SK-N-SH (cell line): ENCODE results near the gene ANK2.

Source experiments
- CTCF ChIP-seq: fragments of 200-600 bp; sonication (generic); IDR thresholded peaks from 2 replicates; pipeline ENCODE4 v1.6.1; 2017; ENCODE audit warnings: antibody characterized with exemption, mild to moderate bottlenecking, moderate library complexity
- EP300 ChIP-seq, 2 experiments: IDR thresholded peaks; 2 replicates each; pipeline versions ENCODE4 v1.4.0 to v1.6.1; 2012; ENCODE audit warnings: borderline replicate concordance in 1 of 2, low read depth in 1 of 2, low read length in 1 of 2
- FOXJ3 ChIP-seq: sonication (generic); formaldehyde crosslinking; IDR thresholded peaks from 2 replicates; pipeline ENCODE4 v1.5.1; 2020; ENCODE audit warnings: mild to moderate bottlenecking, missing genetic modification reagents
- FOXM1 ChIP-seq: IDR thresholded peaks from 2 replicates; pipeline ENCODE4 v1.4.0; 2012; ENCODE audit warnings: low read depth, mild to moderate bottlenecking
- GABPA ChIP-seq: IDR thresholded peaks from 2 replicates; pipeline ENCODE4 v1.4.0; 2012; ENCODE audit warnings: low read depth, mild to moderate bottlenecking
- IRF3 ChIP-seq: fragments of 150-350 bp; IDR thresholded peaks from 2 replicates; pipeline ENCODE4 v1.6.1; 2016; ENCODE audit warnings: mild to moderate bottlenecking, low read depth, low read length
- JUND ChIP-seq: IDR thresholded peaks from 2 replicates; pipeline ENCODE4 v1.4.0; 2012
- NFIC ChIP-seq: IDR thresholded peaks from 2 replicates; pipeline ENCODE4 v1.4.0; 2012; ENCODE audit warnings: borderline replicate concordance
- POLR2AphosphoS5 ChIP-seq: IDR thresholded peaks from 2 replicates; pipeline ENCODE4 v1.6.1; 2012; ENCODE audit warnings: low read depth, low read length
- RFX5 ChIP-seq: IDR thresholded peaks from 2 replicates; pipeline ENCODE4 v1.6.1; 2012; ENCODE audit warnings: mild to moderate bottlenecking, improper control_type of control experiment, low read length
- TAF1 ChIP-seq: IDR thresholded peaks from 2 replicates; pipeline ENCODE4 v1.6.1; 2012; ENCODE audit warnings: low read depth, mild to moderate bottlenecking, low read length, moderate library complexity, borderline replicate concordance
- TCF12 ChIP-seq: IDR thresholded peaks from 2 replicates; pipeline ENCODE4 v1.4.0; 2012
- USF1 ChIP-seq: IDR thresholded peaks from 2 replicates; pipeline ENCODE4 v1.4.0; 2012; ENCODE audit warnings: low read depth, borderline replicate concordance
- ZBTB33 ChIP-seq: IDR thresholded peaks from 2 replicates; pipeline ENCODE4 v1.4.0; 2012; ENCODE audit warnings: low read depth, borderline replicate concordance

- TF ChIP-seq RFX5: no peak
- TF ChIP-seq CTCF: no peak
- TF ChIP-seq NFIC: no peak
- TF ChIP-seq FOXJ3 (CRISPR knock-in tag): no peak
- no peak for TF ChIP-seq USF1
- TF ChIP-seq GABPA: no peak
- no peak for TF ChIP-seq EP300 (IDR thresholded peaks at IDR 0.05; ENCODE audit: borderline replicate concordance in 1 of 2, low read depth in 1 of 2, low read length in 1 of 2)
- no peak for TF ChIP-seq POLR2AphosphoS5
- no peak for TF ChIP-seq IRF3
- no peak for TF ChIP-seq FOXM1
- TF ChIP-seq TCF12: no peak
- TF ChIP-seq ZBTB33: no peak
- no peak for TF ChIP-seq JUND
- TF ChIP-seq TAF1: no peak
Observed at GRCh38 chr4:113122066-113122465, 72.6 kb downstream of the ANK2 start.
